ENCODE results near the gene CHCHD6.
A peak's percentile ranks its signal among the peaks of the same experiment; 100 is the strongest.

Gene CHCHD6

DNA sequence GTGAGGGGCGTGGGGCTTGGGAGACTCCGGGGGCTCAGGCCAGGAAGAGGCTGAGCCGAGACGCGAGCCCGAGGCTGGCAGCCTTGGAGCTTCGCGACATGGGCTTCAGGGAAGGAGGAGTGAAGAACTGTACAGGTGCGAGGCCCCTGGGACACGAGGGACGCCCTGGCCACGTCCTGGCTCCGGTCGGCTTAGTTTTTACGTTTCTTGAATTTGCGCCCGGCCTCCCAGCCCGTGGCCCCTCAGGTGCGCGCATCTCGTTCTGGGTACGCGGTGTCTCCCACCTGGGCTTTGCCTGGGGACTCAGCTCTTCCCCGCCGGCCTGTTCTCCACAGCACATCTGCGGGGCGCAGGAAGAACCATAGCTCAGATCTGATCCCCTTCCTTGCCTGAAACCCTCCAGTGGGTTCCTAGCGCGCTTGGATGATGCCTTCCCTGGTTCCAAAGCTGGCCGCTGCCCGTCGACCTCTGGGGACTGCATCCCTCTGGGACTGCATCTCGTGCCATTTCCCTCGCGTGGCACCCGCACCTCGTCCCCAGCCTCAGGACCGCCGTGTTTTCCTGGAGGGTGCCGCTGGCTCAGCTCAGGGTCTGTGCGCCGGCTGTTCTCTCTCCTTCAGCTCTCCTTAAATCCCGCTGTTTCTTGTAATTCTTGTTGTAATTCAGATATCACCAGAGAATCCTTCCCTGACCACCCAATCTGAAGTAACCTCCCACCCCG is 614 bp downstream of the CHCHD6 start:
- DNase-seq (ENCODE audit: low read depth, low spot score): peak; percentile 44

DNA sequence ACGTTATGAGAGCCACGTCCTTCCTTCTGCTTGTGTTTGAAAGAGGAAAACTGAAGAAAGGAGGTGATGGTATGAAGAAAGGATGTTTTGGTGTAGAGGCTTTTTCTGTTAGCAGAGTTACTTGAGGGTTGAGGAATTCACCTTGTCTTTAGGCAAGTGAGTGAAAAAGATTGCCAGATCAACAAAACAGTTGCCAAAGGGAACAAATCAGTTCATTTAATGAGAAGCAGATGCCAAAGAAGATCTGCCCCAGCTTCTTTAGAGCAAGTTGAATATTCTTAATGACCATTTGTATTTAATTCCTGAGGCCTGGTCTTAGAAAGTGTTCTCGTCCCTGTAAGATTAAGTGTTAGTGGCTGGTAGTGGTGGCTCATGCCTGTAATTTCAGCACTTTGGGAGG is 2.6 kb downstream of the CHCHD6 start:
- peak; percentile 18 for DNase-seq (ENCODE audit: low read depth, low spot score)

DNA sequence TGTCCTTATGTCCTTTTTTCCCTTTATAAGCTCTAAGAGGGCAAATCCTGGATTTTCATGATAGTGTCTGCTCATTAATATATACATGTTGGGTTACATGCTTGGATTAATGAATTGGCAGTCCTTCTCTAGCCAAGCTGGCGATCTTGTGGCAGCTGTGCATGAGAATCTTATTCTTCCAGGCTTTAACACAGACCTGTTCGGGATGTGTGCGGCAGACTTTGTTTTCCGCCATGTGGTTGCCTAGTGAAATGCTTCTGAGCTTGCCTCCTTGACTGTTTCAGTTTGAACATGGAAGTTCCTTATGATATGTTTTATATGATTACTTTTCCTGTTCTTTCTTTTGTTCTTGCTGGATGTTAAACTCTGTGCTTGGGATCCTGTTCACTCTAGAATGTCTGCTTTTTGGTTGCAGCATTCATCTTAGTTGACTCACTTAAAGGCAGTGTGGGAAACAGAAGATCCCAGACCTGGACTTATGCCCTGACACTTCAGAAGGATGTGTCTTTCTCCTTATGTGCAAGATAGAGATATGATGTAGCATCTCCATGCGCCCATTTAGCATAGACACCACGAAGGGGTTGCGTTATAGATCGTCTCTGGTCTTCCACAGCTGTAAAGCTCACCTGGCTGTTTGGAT is 7.2 kb downstream of the CHCHD6 start:
- DNase-seq (ENCODE audit: low read depth, low spot score): peak; percentile 35

DNA sequence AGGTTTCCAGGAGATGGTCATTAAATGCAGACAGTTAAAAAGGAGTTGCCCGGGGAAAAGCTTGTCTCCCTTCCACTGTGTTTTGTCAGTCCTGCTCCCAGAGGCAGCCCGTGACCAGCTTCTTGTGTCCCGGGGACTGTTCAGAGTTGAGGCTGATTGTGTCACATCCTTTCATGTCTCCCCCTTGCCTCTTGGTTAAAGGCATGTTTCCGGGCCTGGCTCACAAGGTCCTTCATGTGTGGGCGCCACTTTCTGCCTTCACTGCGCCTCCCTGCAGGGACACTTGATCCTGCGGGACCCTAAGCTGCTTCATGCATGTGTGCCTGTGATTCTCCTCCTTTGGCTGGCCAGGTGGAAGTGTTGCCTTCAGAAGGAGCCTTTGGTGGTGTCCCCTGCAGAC is 9.2 kb downstream of the CHCHD6 start:
- no peak for DNase-seq (ENCODE audit: low read depth, low spot score)

GRCh38 chr3:126714276-126714900 is 10.3 kb downstream of the CHCHD6 start:
- no peak for DNase-seq (ENCODE audit: low read depth, low spot score)

DNA sequence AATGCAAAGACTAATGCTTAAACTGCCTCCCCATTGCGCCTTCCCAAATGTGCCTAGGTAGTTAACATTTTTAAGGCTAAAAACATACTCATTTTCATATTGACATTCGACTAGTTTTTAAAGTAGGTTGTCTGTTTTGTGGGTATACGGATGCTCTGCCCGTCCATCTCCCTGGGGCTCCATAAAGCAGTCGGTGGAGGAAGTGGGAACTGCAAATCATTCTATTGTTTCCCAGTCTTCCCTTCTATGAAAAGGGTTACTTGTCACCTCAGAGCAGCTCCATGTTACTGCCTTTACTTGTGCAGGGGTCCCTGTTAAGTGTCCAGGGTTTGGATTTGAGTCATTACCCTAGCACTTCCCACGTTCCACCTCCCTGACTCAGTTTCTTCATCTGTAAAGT is 10.9 kb downstream of the CHCHD6 start:
- no peak for DNase-seq (ENCODE audit: low read depth, low spot score)

- DNase-seq (ENCODE audit: low read depth, low spot score): no peak
These were observed 11.4 kb downstream of the CHCHD6 start for GRCh38 chr3:126715432-126715831.

- no peak for DNase-seq (ENCODE audit: low read depth, low spot score)
These were observed 12.0 kb downstream of the CHCHD6 start for GRCh38 chr3:126716057-126716456.

DNA sequence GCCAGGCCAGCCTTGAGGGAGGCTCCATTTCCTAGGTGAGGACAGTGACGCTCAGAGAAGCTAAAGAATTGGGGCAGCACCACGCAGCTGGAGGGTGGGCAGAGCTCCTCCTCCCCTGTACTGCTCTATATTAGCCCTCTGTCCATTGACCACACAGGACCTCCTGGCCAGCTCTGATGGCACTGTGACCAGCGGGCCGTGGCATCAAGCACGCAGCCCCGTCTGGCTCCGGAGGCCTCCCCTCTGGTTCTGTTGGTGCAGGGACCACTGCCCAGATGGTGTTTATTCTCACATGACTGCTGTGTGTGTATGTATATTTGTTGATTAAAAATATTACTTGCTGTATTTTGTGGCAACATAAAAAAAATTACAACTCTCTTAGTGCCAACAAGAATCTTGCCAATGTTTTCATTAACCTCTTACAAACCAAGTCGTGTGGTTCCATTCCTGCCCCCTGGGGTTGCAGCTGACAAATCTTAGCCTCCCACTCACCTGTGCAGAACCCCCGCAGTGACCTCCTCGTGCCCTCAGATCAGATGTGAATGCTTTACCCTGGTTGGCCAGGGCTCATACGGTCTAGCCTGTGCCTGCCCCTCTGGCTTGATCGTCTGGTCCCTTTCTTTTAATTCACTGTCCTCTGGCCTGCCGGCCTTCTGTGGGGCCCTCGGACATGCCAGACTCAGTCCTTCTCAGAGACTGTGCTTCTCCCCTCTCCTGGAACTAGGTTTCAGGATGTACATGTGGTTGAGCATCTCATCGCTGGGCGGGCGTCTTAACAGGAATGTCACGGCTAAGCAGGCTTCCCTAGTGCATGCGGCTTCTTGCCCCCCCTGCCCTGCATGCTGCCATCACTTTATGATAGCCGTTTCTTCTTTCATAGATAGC is 14.8 kb downstream of the CHCHD6 start:
- DNase-seq (ENCODE audit: low read depth, low spot score): no peak

GRCh38 chr3:126720596-126720995 is 16.6 kb downstream of the CHCHD6 start:
- no peak for DNase-seq (ENCODE audit: low read depth, low spot score)

DNA sequence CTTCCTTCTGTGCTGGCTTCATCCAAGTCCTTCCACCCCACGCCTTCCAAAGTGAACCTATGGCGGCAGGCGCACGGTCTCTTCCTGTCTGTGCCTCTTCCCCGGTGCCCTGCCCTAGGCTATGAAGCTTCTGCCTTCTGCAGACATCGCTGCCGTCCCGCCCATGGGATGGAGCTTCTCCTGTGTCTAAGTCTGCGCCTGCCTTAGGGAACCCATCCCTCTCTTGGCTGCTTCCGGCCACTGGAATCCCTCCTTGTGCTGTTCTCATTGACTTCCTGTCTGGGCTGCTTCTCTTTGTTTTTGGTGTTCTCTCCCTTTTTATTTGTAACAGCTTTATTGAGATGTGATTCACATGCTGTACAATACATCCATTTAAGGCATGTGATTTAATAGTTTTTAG is 17.2 kb downstream of the CHCHD6 start:
- DNase-seq (ENCODE audit: low read depth, low spot score): no peak

GRCh38 chr3:126723237-126723636 is 19.2 kb downstream of the CHCHD6 start:
- no peak for DNase-seq (ENCODE audit: low read depth, low spot score)

GRCh38 chr3:126723801-126724200 is 19.8 kb downstream of the CHCHD6 start:
- DNase-seq (ENCODE audit: low read depth, low spot score): no peak

GRCh38 chr3:126728680-126729079 is 24.6 kb downstream of the CHCHD6 start:
- DNase-seq (ENCODE audit: low read depth, low spot score): no peak

DNA sequence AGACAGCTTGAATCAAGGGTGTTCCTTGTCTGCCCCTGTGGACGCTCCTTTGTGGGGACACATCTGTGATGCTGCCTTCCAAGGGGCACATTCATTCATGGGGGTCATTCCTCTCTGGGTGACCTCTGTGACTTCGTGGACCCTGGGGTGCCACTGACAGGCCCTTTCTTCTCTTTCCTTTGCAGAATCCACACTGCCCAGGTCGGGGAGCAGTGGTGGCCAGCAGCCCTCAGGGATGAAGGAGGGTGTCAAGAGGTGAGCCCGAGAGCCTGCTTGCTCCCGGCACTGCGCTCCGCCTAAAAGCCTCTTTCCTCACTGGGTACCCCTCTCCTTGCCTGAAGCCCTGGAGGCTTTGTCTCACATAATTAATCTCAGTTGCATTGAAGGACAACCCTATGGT is 26.3 kb downstream of the CHCHD6 start:
- DNase-seq (ENCODE audit: low read depth, low spot score): no peak

- DNase-seq (ENCODE audit: low read depth, low spot score): no peak
These were observed 27.0 kb downstream of the CHCHD6 start for GRCh38 chr3:126731044-126731443.

DNA sequence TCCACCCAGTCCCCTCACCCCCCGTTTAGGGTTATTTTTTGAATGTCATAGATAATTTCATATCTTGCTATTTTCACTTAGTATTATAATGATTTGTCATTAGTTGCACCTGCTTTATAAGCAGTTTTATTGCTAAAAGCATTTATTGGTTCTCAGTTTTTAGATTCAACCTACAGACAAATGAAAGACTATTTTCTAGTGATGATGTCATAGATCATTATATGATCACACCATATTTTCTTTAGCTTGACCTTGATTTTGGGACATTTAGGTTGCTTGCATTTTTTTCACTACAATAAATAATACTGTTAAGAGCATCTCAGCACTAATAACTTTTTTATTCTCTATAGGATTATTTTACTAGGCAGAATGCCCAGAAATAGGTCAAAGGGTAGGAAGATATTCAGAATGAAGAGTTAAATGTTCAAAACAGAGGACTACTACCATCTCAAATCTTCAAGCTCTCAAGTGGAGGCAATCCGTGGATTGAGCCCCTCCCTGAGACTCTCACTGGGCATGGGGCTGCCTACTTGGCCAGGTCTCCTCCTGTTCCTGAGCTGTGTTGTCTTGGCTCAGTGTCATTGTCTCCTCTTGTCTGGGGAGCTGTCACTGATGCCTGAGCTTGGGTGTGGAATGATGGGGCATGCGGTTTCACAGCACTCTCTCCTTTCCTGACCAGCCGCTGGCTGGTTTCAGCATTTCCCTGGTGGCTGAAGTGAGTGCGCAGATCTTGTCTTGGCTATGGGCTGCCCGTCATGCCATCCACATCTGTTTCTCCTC is 28.4 kb downstream of the CHCHD6 start:
- DNase-seq (ENCODE audit: low read depth, low spot score): no peak

- no peak for DNase-seq (ENCODE audit: low read depth, low spot score)
These were observed 29.0 kb downstream of the CHCHD6 start for GRCh38 chr3:126733061-126733430.

- no peak for DNase-seq (ENCODE audit: low read depth, low spot score)
These were observed 30.2 kb downstream of the CHCHD6 start for GRCh38 chr3:126734106-126734723.

DNA sequence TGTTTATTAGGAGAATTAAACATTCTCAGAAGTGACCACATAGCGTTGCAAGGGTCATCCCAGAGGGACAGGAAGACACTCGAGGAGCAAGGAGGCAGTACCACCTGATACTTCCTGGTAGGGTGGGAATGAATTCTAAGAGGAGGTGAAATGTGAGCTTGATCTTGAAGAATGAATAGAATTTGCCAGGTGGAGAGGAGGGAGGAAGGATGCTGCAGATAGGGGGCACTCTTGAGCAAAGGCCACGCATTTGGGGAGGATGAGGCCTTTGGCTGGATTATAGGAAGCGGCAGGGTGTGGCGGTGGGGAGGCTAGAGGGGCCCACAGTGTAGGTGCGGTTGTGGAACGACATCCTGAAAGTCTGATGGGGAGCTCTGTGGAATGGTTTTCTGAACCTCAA is 33.5 kb downstream of the CHCHD6 start:
- DNase-seq (ENCODE audit: low read depth, low spot score): no peak

GRCh38 chr3:126742057-126742456 is 38.0 kb downstream of the CHCHD6 start:
- no peak for DNase-seq (ENCODE audit: low read depth, low spot score)
